Germinal center (tissue), 1 donor: ENCODE data around the gene UCN.
"Not testable (repeated sequence)": the region's sequence is repeated elsewhere in the genome, so short reads cannot be mapped to it uniquely, and the experiment has no call there.

Source experiments
- DNase-seq: peaks from one replicate; pipeline ENCODE4 v3.0.0; 2012; ENCODE audit warnings: mixed read lengths, low spot score

UCN gene

GRCh38 chr2:27314709-27315108, 6.5 kb upstream of the UCN start:
- no peak for DNase-seq

- no peak for DNase-seq
These were observed 5.8 kb upstream of the UCN start for GRCh38 chr2:27313882-27314645.

GRCh38 chr2:27312152-27312551, 3.9 kb upstream of the UCN start:
- no peak for DNase-seq

GRCh38 chr2:27309651-27310050, 1.4 kb upstream of the UCN start:
- no peak for DNase-seq

- DNase-seq = no peak
These were observed 493 bp downstream of the UCN start for GRCh38 chr2:27307545-27308358.

- no peak for DNase-seq
These were observed 1.0 kb downstream of the UCN start for GRCh38 chr2:27307287-27307544.

- peak; percentile 37 for DNase-seq
These were observed 1.5 kb downstream of the UCN start for GRCh38 chr2:27306573-27307286.

- DNase-seq = no peak
These were observed 2.1 kb downstream of the UCN start for GRCh38 chr2:27306136-27306535.

GRCh38 chr2:27305516-27305915, 2.7 kb downstream of the UCN start:
- DNase-seq = no peak

- DNase-seq = no peak
These were observed 3.6 kb downstream of the UCN start for GRCh38 chr2:27304488-27305240.

- DNase-seq = peak; percentile 68
These were observed 4.9 kb downstream of the UCN start for GRCh38 chr2:27303093-27304025.

GRCh38 chr2:27300606-27301005, 7.6 kb downstream of the UCN start:
- not testable (repeated sequence) for DNase-seq

GRCh38 chr2:27298391-27299080, 9.7 kb downstream of the UCN start:
- DNase-seq = no peak

- DNase-seq = no peak
These were observed 11.1 kb downstream of the UCN start for GRCh38 chr2:27297195-27297594.

- DNase-seq = no peak
These were observed 11.8 kb downstream of the UCN start for GRCh38 chr2:27296481-27296880.

GRCh38 chr2:27294928-27295327, 13.3 kb downstream of the UCN start:
- DNase-seq = no peak

GRCh38 chr2:27291865-27292264, 16.4 kb downstream of the UCN start:
- peak; percentile 22 for DNase-seq

GRCh38 chr2:27290549-27290948, 17.7 kb downstream of the UCN start:
- peak; percentile 30 for DNase-seq

- DNase-seq = no peak
These were observed 19.6 kb downstream of the UCN start for GRCh38 chr2:27288610-27289009.

- DNase-seq = no peak
These were observed 22.8 kb downstream of the UCN start for GRCh38 chr2:27285481-27285880.

- DNase-seq = no peak
These were observed 23.2 kb downstream of the UCN start for GRCh38 chr2:27284996-27285395.
